Skeletal muscle cell (primary cell): ENCODE results near the gene PDX1.

Source experiments
- DNase-seq: peaks from one replicate; pipeline ENCODE4 v3.0.0-alpha.2; 2010; ENCODE audit warnings: low read depth
- H3K4me3 ChIP-seq: 2 replicates; pipeline ENCODE4 v1.5.1; 2011; ENCODE audit warnings: low read depth, mild to moderate bottlenecking, control low read depth, low read length, moderate library complexity

The PDX1 gene

DNA sequence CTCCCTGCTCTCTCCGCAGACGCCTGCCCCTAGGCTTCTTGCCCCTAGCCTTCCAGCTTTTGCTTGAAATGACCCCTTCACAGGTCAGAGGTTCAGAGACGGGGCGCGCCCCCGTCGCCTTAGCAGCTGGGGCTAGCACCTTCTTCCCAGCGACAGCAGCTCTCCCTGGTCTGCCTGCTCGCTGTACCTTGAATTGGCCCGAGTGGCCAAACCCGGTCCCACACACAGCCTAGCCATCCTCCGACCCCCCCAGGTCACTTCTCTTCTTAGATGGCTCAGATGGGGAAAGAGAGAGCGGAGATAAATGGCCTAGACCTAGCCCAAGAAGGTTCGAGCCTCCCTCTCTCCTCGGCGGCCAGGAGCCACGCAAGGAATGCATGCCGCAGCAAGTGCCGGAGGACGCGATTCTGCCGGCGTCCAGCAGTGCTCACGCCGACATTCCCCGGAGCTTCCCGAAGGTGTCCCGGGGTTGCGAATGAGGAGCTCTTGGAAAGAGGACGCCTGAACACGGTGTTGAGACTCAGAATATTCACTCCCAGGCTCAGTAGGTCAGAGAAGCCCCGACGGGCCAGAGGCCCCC lies 48.0 kb downstream of the PDX1 start:
- no peak for DNase-seq
- H3K4me3 ChIP-seq = no peak overlapping the region

DNA sequence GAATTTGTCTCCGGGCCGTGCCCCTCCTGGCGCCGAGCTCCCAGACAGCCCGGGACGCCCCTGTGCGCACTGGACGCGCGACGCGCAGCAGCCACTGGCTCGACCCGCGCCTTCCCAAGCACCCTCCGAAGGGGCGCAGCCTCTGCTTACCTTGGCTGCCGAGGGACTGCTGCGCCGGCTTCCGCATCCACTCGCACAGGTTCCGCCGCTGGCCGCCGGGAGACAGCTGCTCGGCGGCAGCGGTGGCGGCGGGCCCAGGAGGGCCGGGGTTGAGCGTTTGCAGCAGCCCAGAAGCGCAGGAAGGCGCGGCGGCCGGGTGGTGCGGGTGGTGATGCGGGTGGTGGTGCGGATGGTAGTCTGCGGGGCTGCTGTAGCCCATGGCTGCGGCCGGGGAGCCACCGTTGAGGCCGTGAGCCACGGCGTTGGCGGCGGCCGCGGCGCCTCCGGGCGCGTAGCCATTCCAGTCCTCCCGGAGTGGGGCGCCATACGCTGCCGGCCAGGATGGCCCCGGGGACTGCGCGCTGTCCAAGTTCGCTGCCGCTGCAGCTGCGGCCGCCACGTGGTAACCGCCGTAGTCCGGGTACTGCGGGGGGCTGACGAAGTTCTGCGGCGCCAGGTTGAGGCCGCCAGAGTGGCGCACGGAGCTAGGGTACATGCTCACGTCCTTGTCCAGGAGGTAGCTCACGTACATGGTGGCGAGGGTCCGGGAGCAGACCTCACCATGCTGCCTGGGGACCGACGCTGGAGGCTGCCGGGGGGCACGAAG lies 48.7 kb downstream of the PDX1 start:
- no peak overlapping the region for H3K4me3 ChIP-seq
- no peak for DNase-seq

DNA sequence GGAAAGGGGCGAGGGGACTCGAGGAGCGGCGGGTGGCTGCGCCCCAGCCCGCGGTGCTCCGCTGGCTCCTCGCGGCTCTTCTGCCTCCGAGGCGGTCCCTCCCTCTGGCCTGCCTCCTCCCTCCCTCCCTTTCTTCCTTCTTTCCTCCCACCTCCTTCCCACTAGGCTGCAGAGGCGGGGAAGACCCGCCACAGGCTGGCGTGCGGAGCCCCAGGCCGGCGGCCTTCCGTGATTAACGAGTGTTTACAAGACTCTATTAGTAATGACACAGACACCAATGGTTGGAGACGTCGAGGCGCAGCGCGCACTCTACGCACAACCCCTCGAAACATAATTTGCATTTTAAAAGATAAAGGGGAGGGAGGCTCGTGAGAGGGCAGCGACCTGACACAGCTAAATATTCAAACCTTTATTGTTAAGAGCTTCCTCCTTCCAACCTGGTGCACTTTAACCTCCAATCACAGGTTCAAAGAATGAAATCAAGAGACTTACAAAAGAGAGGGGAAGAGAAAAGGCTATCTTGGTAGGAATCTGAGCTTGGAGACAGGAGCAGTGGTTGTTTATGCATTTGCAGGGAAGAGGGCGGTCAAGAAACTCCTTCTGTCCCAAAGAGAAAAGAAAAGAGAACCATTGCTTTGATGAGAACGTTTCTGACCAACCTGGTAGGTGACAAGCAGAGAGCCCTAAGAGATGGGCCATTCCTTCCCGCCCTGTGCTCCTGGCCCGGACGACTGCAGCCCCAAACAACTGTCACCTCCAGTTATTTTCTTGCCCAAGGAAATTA lies 49.5 kb downstream of the PDX1 start, which contains the start of gene CDX2:
Gene CDX2 (minus strand): TSS at position 234 of the 784 bp plus-strand sequence. CDS start 309 bp downstream, outside the sequence.
- no peak for DNase-seq
- H3K4me3 ChIP-seq = no peak within 1 kb of the TSS

DNA sequence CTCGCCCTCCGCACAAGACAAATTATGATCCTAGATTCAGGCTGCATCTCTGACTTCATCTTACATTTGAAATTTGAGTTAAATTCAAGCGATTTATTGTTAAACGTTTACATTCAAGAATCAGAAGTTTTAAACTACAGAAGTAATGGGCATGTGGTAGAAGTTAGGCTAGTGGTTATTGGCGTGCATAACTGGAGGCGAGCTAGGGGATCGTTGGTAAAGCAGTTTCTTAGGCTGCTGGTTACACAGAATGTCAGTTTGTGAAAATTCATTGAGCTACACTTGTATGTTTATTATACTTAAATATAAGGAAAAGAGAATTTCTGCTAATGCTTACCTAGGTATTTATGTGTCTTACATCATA lies 50.0 kb downstream of the PDX1 start:
- DNase-seq = no peak
- H3K4me3 ChIP-seq = no peak overlapping the region

DNA sequence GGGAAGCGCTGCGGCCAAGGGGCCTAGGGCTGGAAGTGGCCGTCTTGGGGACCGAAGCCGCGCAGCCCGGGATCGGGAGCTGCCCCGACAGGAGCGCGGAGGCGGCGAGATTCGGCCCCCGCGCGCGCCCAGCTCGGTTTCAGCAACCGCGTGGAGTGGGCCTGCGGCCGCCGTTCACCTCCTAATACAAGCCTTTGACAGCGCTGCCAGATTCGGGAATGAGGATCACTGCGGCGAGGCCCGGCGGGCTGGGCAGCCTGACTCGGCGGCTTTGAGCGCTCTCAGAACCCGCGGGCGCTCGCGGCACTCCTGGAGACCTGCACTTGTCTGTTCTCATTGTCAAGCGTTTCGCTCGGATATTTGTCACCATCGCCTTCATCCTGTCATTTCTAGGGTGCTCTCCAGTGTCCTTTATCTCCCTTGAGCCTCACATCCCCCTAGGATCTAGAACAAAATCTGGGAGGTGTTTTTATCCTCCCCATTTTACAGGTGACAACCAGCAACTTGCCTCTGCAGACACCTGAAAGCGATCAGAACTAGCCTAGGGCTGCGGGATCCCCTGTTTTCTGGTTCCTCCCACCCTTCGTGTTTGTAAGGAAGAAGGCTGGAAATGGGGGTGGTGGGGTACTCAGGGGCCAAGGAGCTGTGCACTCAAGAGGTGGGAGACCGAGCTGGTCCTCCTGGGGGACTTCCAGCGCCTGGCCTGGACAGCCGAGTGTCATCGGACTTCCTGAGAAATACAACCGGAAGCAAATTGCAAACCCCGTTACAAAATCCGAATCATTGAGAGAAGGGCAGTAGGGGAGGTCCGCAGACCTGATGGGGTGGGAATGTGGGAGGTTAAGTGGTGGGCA lies 50.8 kb downstream of the PDX1 start:
- no peak overlapping the region for H3K4me3 ChIP-seq
- no peak for DNase-seq

DNA sequence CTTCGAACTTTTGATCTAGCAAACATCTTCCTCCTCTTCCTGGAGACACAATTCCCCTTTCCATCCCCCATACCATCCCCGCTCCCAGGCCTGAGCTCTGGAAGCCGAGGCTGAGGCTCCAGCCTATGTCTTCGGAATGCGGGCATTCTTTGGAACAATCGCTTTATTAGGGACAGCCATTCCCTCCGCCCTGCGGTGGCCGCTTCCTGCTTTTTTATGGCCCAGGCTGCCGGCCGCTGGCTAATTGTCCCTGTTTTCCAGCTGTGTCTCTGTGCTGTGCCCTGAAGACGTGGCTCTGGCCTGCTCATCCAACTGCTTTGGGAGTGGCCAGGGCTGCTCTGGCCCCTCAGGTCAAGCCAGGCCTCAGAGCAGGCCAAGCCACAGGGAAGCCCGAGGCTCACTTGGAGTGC lies 51.4 kb downstream of the PDX1 start:
- H3K4me3 ChIP-seq = no peak overlapping the region
- no peak for DNase-seq

DNA sequence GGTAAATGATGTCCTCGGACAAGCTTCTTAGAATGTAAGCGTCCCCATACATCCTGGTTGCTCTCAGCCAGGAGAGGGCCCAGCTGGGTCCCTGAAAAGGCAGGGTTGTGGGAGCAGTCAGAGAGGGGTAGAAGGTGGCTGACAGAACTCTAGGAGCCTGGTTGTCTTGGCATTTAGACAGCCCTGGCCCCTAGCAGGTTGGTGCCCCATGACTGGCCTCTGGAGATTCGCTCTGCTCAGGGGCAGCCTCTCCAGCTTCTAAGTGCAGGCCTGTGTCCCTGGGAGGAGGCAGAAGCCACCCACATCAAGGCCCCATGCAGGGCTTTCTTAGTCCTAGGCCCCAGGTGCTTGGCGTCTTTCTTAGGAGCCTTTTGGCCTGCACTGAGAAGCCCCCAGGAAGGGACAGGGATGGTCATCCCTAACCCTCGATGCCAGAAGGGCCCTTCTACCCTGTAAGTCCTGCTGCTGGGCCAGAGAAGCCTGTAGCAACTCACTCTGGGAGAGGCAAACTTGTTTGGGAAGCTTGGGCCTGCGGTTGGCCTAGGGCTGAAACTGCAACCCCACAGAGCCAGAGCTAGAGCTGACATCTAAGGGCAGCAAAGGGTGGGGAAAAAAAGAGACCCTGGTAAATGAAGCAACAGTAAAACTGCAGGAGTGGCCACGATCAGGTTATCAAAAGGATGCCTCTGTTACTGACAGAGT lies 52.1 kb downstream of the PDX1 start:
- no peak for DNase-seq
- no peak overlapping the region for H3K4me3 ChIP-seq

DNA sequence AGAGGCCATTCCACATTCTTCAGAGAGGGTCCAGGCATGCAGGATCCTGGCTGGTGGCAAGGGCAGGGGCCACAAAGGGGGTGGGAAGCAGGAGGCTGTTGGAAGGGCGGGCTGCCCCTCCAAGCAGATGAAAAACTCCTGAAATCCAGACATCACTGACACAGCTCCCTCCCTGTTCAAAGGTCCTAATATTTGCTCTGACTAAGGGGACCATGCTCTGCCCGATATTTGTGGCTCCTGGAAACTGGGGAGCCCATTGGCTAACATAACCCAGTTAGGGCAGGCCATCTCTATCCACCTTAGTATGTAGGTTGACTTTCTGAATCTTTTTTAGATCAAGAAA lies 52.6 kb downstream of the PDX1 start:
- no peak overlapping the region for H3K4me3 ChIP-seq
- no peak for DNase-seq

DNA sequence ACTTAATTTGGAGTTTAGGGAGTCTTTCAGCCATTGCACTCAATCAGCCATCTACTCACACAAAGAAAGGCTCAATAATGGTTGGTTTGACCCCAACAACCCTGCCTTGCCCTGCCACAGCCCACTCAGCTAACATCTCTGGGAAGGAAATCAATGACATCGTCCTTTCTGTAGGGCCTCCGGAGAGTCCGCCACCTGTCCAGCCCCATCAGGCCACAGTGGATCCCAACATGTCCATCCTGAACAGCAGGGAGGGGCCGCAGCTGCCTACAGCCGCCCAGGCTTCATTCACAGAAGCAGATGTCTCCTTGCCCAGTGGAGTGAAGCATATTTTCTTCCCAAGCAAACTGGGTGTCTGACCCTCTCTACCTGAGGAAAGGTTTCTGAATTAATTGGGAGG lies 53.5 kb downstream of the PDX1 start:
- H3K4me3 ChIP-seq = no peak overlapping the region
- DNase-seq = no peak

DNA sequence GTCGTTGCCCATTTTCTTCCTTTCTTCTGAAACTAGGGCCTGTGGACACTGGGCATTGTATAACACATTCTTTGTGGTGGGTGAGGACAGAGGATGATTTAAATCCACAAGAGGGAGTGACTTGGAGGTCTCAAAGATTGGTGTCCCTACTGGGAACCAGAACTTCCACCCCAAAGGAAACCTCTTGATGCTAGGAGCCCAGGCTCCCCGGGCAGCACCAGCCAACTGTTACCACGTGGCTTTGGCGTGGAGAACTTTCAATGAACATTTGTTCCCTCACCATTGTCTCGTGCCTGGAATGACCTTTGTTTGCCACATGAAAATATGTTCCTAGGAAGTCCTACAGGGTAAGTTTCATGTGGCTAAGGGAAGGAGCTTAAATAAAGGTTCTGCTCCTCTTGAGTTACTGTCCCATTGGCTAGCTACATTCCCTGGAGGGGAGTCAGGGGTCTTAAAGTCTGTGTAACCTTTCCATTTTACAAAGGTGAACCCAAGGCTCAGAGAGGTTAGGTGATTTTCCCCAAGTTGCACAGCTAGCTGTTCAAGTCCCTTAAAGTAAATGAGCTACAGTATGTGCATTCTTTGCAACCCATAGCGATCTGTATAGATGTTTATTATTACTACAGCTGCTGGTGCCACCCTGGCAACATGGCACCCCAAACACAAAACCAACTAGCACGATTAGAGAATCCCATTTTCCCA lies 54.3 kb downstream of the PDX1 start:
- no peak overlapping the region for H3K4me3 ChIP-seq
- DNase-seq = no peak
